ENCODE results near the gene TSC22D2. TPM values are rescaled to one million over a fixed set of nuclear protein-coding genes. Genes with fewer than 3 reads are reported as not detected.

Gene TSC22D2
- total and polyA plus RNA-seq, 2 experiments from 2014 or later = 34.9 to 38.8 TPM

DNA sequence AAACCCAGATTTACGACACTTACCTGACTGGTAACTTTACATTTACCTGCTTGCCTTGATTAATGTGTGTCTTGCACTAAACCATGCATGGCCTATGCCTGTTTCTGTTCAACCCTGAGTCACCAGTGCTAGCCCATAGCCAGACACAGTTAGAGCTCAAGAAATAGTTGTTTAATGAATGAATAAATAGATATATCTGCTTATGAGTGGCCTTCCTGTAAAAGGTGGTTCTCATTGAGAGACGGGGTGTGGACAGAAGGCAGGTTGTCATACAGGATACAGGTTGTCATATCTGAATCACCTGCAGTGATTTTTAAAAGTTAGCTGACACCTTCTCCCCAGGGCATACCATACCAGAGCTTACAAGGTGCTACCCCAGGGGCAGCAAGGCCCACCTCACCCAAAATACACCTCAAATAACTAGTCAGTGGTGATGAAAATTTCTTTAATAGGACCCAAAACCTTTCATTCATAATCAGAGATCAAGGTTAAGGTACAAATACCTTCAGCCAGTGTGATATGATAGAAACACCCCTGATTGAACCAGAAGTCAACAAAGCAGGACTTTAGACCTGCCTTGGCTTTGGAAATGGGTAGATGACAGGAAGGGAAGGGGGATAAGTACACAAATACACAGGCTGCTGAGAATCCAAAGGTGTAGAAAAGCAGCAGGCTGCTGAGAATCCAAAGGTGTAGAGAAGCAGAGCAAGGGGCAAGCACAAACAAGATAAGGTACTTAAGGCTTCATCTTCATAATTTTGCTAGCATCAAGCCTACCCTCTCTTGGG lies 45.4 kb upstream of the TSC22D2 start:
- WGBS (ENCODE audit: low lambda C conversion rate, missing lambda C conversion rate) = 73% methylated on average over 2 of the region's 2 CpGs
- Histone ChIP-seq H3K9me3 (ENCODE audit: low read depth) (no peaks in the 10 kb centered on the region), H4K20me1 (ENCODE audit: insufficient read depth, poor library complexity, severe bottlenecking) (no peaks in the 10 kb centered on the region), H3K4me1 (ENCODE audit: insufficient read depth) (no peaks in the 10 kb centered on the region), H3K9me2 (replicated peaks; ENCODE audit: insufficient read depth) (no peaks in the 10 kb centered on the region), H3K27ac (peak overlapping the region; percentile 71), H3K4me3 (no peak overlapping the region), H3K27me3 (no peaks in the 10 kb centered on the region), H3K4me2 (no peak overlapping the region), H3K36me3 (replicated peaks; ENCODE audit: insufficient read depth, low read depth) (no peaks in the 10 kb centered on the region), H3K79me2 (no peaks in the 10 kb centered on the region), H2AFZ (no peak overlapping the region)
- TF ChIP-seq EZH2 (IDR thresholded peaks at IDR 0.05; ENCODE audit: borderline replicate concordance) (no peak), EZH2phosphoT487 (IDR thresholded peaks at IDR 0.05; ENCODE audit: low read depth, severe bottlenecking, unreplicated experiment) (no peak)
- TF ChIP-seq, protein P1, sequence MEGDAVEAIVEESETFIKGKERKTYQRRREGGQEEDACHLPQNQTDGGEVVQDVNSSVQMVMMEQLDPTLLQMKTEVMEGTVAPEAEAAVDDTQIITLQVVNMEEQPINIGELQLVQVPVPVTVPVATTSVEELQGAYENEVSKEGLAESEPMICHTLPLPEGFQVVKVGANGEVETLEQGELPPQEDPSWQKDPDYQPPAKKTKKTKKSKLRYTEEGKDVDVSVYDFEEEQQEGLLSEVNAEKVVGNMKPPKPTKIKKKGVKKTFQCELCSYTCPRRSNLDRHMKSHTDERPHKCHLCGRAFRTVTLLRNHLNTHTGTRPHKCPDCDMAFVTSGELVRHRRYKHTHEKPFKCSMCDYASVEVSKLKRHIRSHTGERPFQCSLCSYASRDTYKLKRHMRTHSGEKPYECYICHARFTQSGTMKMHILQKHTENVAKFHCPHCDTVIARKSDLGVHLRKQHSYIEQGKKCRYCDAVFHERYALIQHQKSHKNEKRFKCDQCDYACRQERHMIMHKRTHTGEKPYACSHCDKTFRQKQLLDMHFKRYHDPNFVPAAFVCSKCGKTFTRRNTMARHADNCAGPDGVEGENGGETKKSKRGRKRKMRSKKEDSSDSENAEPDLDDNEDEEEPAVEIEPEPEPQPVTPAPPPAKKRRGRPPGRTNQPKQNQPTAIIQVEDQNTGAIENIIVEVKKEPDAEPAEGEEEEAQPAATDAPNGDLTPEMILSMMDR (IDR thresholded peaks at IDR 0.05; ENCODE audit: poor library complexity) = no peak
- DNase-seq (ENCODE audit: low spot score) = no peak

DNA sequence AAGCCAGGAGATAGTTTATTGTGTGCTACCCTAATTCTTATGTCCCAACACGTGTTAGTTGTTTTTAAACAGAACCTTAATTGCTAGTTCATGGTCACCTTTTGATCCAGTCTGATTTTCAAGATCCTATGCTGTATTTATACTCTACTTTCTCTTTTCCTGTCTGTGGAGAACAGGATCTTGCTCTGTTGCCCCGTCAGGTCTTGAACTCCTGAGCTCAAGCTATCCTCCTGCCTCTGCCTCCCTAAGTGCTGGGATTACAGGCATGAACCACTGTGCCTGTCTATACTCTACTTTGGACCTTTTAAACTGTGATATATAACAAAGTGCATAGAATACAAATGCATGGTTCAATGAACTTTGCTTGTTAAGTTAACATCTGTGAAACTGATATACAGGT lies 44.7 kb upstream of the TSC22D2 start:
- no peaks in the 10 kb centered on the region for H4K20me1 ChIP-seq (ENCODE audit: insufficient read depth, poor library complexity, severe bottlenecking)
- H3K79me2 ChIP-seq = no peaks in the 10 kb centered on the region
- H3K27ac ChIP-seq = peak overlapping the region; percentile 71
- no peak overlapping the region for H3K4me3 ChIP-seq
- TF ChIP-seq, protein P1 (IDR thresholded peaks at IDR 0.05; ENCODE audit: poor library complexity) = no peak
- TF ChIP-seq EZH2phosphoT487 (IDR thresholded peaks at IDR 0.05; ENCODE audit: low read depth, severe bottlenecking, unreplicated experiment) (no peak), EZH2 (IDR thresholded peaks at IDR 0.05; ENCODE audit: borderline replicate concordance) (no peak)
- H3K27me3 ChIP-seq = no peaks in the 10 kb centered on the region
- H3K4me1 ChIP-seq (ENCODE audit: insufficient read depth) = no peaks in the 10 kb centered on the region
- DNase-seq (ENCODE audit: low spot score) = no peak
- no peak overlapping the region for H2AFZ ChIP-seq
- H3K9me2 ChIP-seq (replicated peaks; ENCODE audit: insufficient read depth) = no peaks in the 10 kb centered on the region
- 85% methylated on average over 2 of the region's 2 CpGs for WGBS (ENCODE audit: low lambda C conversion rate, missing lambda C conversion rate)
- no peak overlapping the region for H3K4me2 ChIP-seq
- no peaks in the 10 kb centered on the region for H3K36me3 ChIP-seq (replicated peaks; ENCODE audit: insufficient read depth, low read depth)
- no peaks in the 10 kb centered on the region for H3K9me3 ChIP-seq (ENCODE audit: low read depth)

DNA sequence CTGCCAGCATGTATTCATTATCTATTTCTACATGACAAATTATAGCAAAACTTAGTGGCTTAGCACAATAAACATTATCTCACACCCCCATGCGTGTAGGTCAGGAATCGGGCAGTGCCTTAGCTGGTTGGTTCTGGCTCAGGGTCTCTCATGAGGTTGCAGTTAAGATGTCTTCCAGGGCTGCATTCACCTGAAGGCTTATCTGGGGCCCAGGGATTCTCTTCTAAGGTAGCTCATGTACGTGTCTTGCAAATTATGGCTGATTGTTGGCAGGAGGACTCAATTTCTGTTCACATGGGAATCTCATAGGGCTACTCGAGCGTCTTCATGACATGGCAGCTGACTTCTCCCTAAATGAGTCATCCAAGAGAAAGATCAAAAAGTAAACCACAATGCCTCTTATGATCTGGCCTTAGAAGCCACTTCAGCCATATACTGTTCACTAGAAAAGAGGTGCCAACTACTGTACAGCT lies 42.9 kb upstream of the TSC22D2 start:
- Histone ChIP-seq H3K4me1 (ENCODE audit: insufficient read depth) (peaks cover 3% of the 10 kb centered on the region), H3K27ac (no peak overlapping the region), H2AFZ (no peak overlapping the region), H3K79me2 (no peaks in the 10 kb centered on the region), H3K4me2 (no peak overlapping the region), H3K27me3 (no peaks in the 10 kb centered on the region), H4K20me1 (ENCODE audit: insufficient read depth, poor library complexity, severe bottlenecking) (no peaks in the 10 kb centered on the region), H3K9me2 (replicated peaks; ENCODE audit: insufficient read depth) (no peaks in the 10 kb centered on the region), H3K4me3 (no peak overlapping the region), H3K9me3 (ENCODE audit: low read depth) (no peaks in the 10 kb centered on the region), H3K36me3 (replicated peaks; ENCODE audit: insufficient read depth, low read depth) (no peaks in the 10 kb centered on the region)
- WGBS (ENCODE audit: low lambda C conversion rate, missing lambda C conversion rate) = 91% methylated on average over 5 of the region's 5 CpGs
- DNase-seq (ENCODE audit: low spot score) = no peak
- no peak for TF ChIP-seq EZH2 (IDR thresholded peaks at IDR 0.05; ENCODE audit: borderline replicate concordance)
- no peak for TF ChIP-seq EZH2phosphoT487 (IDR thresholded peaks at IDR 0.05; ENCODE audit: low read depth, severe bottlenecking, unreplicated experiment)
- TF ChIP-seq, protein P1 (IDR thresholded peaks at IDR 0.05; ENCODE audit: poor library complexity) = no peak
